ENCODE measurements around the gene HDAC4.

The HDAC4 gene

DNA sequence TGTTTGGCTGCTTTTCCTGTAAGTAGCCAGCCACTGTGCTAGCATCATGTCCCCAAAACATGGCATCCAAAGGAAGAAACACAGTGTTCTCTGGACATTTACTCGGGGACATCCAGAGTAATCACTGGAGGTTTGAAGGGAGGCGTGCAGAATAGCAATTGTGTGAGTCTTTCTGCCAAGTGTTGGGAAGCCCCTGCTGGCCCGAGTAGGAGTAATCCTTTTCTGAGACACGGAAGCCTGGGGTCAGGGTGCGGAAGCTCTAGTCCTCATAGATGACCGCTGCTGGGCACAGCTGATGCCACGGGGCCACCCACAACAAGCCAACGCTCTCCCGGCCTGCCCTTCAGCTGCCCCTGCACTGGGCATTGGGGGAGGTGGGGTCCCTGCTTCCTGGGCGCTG is 24.8 kb upstream of the HDAC4 start:
- TF ChIP-seq TAF1 (IDR thresholded peaks at IDR 0.05; ENCODE audit: low read depth) (no peak), EGR1 (IDR thresholded peaks at IDR 0.05) (no peak), TCF12 (IDR thresholded peaks at IDR 0.05; ENCODE audit: low read depth) (no peak), FOXM1 (IDR thresholded peaks at IDR 0.05; ENCODE audit: borderline replicate concordance, low read depth) (no peak), CEBPB (IDR thresholded peaks at IDR 0.05) (no peak), CREB1 (IDR thresholded peaks at IDR 0.05; ENCODE audit: low read depth) (no peak), EP300 (IDR thresholded peaks at IDR 0.05; ENCODE audit: borderline replicate concordance) (no peak)
- TF ChIP-seq, protein P1, sequence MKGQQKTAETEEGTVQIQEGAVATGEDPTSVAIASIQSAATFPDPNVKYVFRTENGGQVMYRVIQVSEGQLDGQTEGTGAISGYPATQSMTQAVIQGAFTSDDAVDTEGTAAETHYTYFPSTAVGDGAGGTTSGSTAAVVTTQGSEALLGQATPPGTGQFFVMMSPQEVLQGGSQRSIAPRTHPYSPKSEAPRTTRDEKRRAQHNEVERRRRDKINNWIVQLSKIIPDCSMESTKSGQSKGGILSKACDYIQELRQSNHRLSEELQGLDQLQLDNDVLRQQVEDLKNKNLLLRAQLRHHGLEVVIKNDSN (IDR thresholded peaks at IDR 0.05): no peak
- TF ChIP-seq, protein P2, sequence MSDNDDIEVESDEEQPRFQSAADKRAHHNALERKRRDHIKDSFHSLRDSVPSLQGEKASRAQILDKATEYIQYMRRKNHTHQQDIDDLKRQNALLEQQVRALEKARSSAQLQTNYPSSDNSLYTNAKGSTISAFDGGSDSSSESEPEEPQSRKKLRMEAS (IDR thresholded peaks at IDR 0.05): no peak

DNA sequence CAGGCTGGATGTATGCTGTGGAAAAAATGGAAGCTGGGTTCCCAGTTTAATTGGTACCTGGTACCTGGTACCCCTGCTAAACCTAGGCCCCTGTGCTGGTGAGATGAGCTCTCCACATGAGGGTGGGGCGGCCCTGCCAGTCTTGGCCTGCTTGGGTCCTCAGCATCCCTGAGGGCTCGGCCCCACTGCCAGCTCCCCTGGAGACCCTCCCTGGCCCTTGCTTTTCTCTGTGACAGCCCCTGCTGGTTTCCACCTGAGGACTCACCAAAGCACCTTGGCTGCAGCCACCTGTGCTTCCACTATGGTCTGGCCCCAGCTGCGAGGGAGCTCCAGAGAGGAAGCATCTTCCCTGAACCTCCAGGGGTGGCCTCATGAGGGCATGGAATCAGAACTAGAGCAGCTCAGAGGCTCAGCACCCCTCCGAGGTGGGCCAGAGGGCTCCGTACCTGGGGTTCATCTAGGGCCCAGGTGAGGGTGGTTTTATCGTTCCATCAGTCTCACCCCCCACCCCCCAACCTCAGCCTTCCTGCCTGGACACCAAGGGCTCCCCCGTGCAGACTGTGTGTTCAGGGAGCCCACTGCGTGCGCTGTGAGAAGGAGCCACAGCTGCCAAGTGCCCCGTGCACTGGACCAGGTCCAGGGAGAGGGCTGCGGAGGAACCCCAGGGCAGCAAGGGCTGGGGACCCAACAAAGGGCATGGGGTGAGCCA is 23.7 kb upstream of the HDAC4 start:
- TF ChIP-seq NFIC (IDR thresholded peaks at IDR 0.05) (no peak), RAD21 (IDR thresholded peaks at IDR 0.05; ENCODE audit: low read depth) (no peak), TEAD4 (IDR thresholded peaks at IDR 0.05) (no peak), ZBTB7A (IDR thresholded peaks at IDR 0.05; ENCODE audit: low read depth) (no peak), FOXM1 (IDR thresholded peaks at IDR 0.05; ENCODE audit: borderline replicate concordance, low read depth) (no peak), TAF1 (IDR thresholded peaks at IDR 0.05; ENCODE audit: low read depth) (no peak), CEBPB (IDR thresholded peaks at IDR 0.05) (no peak)
- TF ChIP-seq, protein P1 (IDR thresholded peaks at IDR 0.05): no peak
- TF ChIP-seq, protein P3, sequence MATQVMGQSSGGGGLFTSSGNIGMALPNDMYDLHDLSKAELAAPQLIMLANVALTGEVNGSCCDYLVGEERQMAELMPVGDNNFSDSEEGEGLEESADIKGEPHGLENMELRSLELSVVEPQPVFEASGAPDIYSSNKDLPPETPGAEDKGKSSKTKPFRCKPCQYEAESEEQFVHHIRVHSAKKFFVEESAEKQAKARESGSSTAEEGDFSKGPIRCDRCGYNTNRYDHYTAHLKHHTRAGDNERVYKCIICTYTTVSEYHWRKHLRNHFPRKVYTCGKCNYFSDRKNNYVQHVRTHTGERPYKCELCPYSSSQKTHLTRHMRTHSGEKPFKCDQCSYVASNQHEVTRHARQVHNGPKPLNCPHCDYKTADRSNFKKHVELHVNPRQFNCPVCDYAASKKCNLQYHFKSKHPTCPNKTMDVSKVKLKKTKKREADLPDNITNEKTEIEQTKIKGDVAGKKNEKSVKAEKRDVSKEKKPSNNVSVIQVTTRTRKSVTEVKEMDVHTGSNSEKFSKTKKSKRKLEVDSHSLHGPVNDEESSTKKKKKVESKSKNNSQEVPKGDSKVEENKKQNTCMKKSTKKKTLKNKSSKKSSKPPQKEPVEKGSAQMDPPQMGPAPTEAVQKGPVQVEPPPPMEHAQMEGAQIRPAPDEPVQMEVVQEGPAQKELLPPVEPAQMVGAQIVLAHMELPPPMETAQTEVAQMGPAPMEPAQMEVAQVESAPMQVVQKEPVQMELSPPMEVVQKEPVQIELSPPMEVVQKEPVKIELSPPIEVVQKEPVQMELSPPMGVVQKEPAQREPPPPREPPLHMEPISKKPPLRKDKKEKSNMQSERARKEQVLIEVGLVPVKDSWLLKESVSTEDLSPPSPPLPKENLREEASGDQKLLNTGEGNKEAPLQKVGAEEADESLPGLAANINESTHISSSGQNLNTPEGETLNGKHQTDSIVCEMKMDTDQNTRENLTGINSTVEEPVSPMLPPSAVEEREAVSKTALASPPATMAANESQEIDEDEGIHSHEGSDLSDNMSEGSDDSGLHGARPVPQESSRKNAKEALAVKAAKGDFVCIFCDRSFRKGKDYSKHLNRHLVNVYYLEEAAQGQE (IDR thresholded peaks at IDR 0.05; ENCODE audit: low read depth): no peak

DNA sequence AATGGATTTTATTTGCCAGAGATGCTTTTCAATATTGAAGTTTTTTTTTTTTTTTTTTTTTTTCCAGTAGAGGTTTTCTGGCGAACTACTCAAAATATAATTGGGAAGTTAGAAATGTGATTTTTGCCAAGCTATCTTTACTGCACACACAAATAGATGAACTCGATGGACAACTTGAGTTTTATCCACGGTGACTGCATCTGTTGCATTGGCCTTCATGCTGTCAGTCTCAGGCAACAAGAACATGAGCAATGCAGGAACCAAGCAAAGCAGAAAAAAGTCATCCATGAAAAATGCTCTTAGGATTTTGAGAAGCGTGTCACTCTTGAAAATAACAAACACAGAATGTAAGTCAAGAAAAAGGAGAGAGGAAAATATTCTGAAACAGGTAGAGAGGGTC is 22.7 kb upstream of the HDAC4 start:
- no peak for TF ChIP-seq ZBTB7A (IDR thresholded peaks at IDR 0.05; ENCODE audit: low read depth)

DNA sequence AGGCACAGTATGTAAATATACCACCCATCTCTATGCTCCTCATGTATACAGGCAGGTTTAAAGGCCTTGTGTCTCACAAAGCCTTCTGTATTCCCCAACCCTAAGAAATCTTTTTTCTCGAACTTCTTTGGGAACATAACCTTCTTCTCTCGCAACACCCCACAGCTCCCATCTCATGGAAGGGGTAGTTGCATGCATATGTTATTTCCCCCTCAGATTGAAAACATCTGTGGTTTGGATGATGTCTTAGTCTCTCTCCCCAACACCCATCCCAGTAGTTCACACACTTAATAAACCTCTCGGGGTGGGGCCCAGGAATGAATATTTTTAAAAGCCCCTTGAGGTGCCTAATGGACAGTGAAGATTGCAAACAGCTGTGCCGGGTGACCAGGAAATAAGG is 21.0 kb upstream of the HDAC4 start:
- TF ChIP-seq, protein P3 (IDR thresholded peaks at IDR 0.05; ENCODE audit: low read depth): no peak
- no peak for TF ChIP-seq FOXM1 (IDR thresholded peaks at IDR 0.05; ENCODE audit: borderline replicate concordance, low read depth)
- no peak for TF ChIP-seq TEAD4 (IDR thresholded peaks at IDR 0.05)
- no peak for TF ChIP-seq EP300 (IDR thresholded peaks at IDR 0.05; ENCODE audit: borderline replicate concordance)
- TF ChIP-seq ZBTB7A (IDR thresholded peaks at IDR 0.05; ENCODE audit: low read depth): no peak
- no peak for TF ChIP-seq YY1 (IDR thresholded peaks at IDR 0.05; ENCODE audit: low read depth)
- TF ChIP-seq EGR1 (IDR thresholded peaks at IDR 0.05): no peak
- no peak for TF ChIP-seq NFIC (IDR thresholded peaks at IDR 0.05)
- TF ChIP-seq CREB1 (IDR thresholded peaks at IDR 0.05; ENCODE audit: low read depth): no peak
- no peak for TF ChIP-seq TAF1 (IDR thresholded peaks at IDR 0.05; ENCODE audit: low read depth)
- TF ChIP-seq, protein P2 (IDR thresholded peaks at IDR 0.05): no peak
- TF ChIP-seq TCF12 (IDR thresholded peaks at IDR 0.05; ENCODE audit: low read depth): no peak

DNA sequence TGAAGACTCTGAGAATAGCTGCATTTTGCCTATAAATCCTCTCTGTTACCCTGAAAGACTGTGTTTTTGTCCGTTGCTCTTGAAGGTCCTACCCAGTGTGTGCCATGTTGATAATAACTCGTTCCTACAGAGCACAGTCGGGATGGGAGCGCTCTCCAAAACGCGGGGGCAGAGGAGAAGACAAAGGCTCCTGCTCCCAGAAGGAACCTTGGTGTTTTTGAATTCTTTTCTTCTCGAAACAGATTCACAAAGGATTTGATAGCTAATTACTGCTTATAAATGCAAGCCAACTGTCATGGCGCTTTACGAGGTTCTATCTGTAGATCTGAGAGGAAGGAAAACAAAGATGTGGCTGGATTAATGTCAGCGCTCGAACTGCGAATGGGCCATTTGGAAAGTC is 19.3 kb upstream of the HDAC4 start:
- no peak for TF ChIP-seq EGR1 (IDR thresholded peaks at IDR 0.05)

DNA sequence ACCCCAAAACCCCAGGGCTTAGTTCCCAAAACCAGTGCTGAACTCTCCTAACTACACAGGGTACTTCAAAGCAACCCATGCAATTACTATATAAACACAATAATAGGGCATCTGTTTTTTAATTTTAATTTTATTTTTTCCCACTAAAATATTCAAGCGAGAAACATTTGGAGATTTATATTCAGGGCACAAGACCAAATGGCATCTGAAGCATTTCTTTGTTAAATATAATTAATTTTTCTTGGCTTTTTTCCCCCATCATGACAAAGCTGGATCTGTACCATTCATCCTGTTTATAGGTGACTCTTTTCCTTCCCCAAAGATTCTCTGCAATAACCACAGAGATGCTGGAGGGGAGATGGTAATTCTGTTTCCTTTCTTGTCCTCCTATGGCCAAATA is 18.1 kb upstream of the HDAC4 start:
- TF ChIP-seq, protein P2 (IDR thresholded peaks at IDR 0.05): no peak
- no peak for TF ChIP-seq CREB1 (IDR thresholded peaks at IDR 0.05; ENCODE audit: low read depth)
- no peak for TF ChIP-seq RAD21 (IDR thresholded peaks at IDR 0.05; ENCODE audit: low read depth)

All from Ishikawa (cell line).